Tibial nerve (tissue), 4 donors: Measurements from ENCODE around the gene MEF2A.

Source experiments
- EP300 ChIP-seq, 2 donors: sonication (generic); formaldehyde crosslinking; IDR thresholded peaks; one replicate each; pipeline ENCODE4 v1.6.1; 2017; ENCODE audit warnings: antibody characterized with exemption in 2 of 2, mild to moderate bottlenecking in 1 of 2
- POLR2A ChIP-seq, 2 donors: fragments of 450-650 bp; IDR thresholded peaks; one replicate each; pipeline ENCODE4 v1.6.1; 2017; ENCODE audit warnings: antibody characterized with exemption in 2 of 2, mild to moderate bottlenecking in 2 of 2, moderate library complexity in 2 of 2
- TF ChIP-seq, protein P1 (sequence below), 5 experiments: fragments of 200-600 bp in 3 of 5; fragments of 450-650 bp in 2 of 5; sonication (generic) in 3 of 5; IDR thresholded peaks; one replicate each; pipeline ENCODE4 v1.5.1; 2016 to 2019; ENCODE audit warnings: antibody characterized with exemption in 5 of 5, mild to moderate bottlenecking in 3 of 5, moderate library complexity in 2 of 5

DNA sequence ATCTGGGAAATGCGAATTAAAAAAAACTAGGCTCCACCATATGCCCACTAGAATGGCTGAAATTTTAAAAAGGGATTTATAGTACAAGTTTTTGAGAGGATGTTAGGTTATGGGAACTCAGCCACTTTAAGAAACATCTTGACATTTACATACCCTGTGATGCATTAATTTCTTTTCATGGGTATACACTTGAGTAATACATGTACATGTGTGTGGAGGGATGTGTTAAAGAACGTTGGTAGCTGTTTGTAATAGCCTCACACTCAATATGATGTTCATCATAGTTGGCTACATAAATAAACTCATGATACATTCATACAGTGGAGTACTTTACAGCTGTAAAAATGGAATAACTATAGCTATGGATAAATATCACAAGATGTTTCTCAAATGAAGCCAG is 40.9 kb downstream of the MEF2A start:
- TF ChIP-seq, protein P1, sequence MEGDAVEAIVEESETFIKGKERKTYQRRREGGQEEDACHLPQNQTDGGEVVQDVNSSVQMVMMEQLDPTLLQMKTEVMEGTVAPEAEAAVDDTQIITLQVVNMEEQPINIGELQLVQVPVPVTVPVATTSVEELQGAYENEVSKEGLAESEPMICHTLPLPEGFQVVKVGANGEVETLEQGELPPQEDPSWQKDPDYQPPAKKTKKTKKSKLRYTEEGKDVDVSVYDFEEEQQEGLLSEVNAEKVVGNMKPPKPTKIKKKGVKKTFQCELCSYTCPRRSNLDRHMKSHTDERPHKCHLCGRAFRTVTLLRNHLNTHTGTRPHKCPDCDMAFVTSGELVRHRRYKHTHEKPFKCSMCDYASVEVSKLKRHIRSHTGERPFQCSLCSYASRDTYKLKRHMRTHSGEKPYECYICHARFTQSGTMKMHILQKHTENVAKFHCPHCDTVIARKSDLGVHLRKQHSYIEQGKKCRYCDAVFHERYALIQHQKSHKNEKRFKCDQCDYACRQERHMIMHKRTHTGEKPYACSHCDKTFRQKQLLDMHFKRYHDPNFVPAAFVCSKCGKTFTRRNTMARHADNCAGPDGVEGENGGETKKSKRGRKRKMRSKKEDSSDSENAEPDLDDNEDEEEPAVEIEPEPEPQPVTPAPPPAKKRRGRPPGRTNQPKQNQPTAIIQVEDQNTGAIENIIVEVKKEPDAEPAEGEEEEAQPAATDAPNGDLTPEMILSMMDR (IDR thresholded peaks at IDR 0.05) = no peak
- TF ChIP-seq POLR2A (IDR thresholded peaks at IDR 0.05) (no peak), EP300 (IDR thresholded peaks at IDR 0.05) (no peak)
